ENCODE results near the gene PEX13. TPM values are rescaled to one million over a fixed set of nuclear protein-coding genes. Genes with fewer than 3 reads are reported as not detected.
"Not testable (repeated sequence)": the region's sequence is repeated elsewhere in the genome, so short reads cannot be mapped to it uniquely, and the experiment has no call there.

The PEX13 gene
- total and polyA plus RNA-seq, 4 donors = 10.6 to 42.8 (median 21.5) TPM

DNA sequence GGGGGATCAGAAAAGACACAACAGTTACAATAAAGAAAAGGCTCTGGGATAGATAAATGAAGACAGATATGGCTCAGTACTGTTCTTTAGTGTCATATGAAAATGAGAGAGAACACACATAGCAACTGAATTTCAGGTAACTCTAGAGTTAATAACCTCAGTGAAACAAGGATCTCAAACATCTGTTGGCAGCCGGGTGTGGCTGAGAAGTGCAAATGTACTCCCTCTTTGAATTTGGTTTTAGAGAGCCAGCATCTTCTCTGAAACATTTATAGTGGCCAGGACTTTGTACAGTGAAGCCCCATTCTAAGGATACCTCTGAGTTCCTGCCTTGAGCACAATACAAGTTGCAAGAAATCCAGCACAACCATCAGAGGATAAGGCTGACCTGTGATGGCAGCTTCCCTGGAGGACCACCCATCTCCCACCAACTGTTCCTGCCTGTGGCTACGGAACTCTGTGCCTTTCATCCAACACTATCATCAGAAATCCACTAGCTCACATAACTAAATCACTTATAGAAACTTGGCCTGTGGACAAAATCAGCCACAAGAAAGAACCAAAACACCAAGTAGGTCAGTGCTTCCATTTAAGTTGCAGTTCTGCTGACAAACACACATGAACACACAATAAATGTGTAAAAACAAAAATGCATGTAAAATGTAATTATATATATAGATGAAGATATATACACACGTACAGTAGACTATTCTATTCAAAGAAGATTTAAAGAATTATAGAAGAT lies 37.3 kb upstream of the PEX13 start (continued):
- TF ChIP-seq HNF4A (conservative IDR thresholded peaks at IDR 0.05) = no peak
- TF ChIP-seq JUND (IDR thresholded peaks at IDR 0.05) = no peak
- TF ChIP-seq EGR1 (IDR thresholded peaks at IDR 0.05; ENCODE audit: low read depth in 2 of 2) = no peak

DNA sequence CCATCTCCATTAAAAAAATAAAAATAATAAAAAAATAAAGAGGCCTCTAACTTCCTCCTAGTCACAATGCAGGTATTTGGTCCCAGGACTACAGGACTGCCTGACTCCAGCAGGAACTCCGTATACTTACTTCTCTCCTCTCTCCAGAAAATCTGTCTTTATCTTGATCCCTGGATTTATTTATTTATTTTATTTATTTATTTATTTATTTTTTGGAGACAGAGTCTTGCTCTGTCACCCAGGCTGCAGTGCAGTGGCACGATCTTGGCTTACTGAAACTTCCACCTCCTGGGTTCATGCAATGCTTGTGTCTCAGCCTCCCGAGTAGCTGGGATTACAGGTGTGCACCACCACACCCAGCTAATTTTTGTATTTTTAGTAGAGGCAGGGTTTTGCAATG lies 35.5 kb upstream of the PEX13 start:
- H3K9me3 ChIP-seq (ENCODE audit: control insufficient read depth in 4 of 4, low read length in 3 of 4); H3K4me3 ChIP-seq (ENCODE audit: low read depth in 1 of 3, low read length in 3 of 3); H3K9ac ChIP-seq (ENCODE audit: low read depth in 1 of 2, low read length in 2 of 2); H3K4me1 ChIP-seq (ENCODE audit: control insufficient read depth in 4 of 4, insufficient read depth in 4 of 4, low read length in 3 of 4); H3K27ac ChIP-seq (ENCODE audit: low read depth in 1 of 2, low read length in 2 of 2); H3K27me3 ChIP-seq (ENCODE audit: control insufficient read depth in 4 of 4, insufficient read depth in 4 of 4, low read length in 3 of 4); DNase-seq (ENCODE audit: low spot score); H3K36me3 ChIP-seq (ENCODE audit: control insufficient read depth in 4 of 4, insufficient read depth in 3 of 4, low read depth in 1 of 4, low read length in 3 of 4): not testable (repeated sequence)
- WGBS = 98% methylated on average over 3 of the region's 3 CpGs

DNA sequence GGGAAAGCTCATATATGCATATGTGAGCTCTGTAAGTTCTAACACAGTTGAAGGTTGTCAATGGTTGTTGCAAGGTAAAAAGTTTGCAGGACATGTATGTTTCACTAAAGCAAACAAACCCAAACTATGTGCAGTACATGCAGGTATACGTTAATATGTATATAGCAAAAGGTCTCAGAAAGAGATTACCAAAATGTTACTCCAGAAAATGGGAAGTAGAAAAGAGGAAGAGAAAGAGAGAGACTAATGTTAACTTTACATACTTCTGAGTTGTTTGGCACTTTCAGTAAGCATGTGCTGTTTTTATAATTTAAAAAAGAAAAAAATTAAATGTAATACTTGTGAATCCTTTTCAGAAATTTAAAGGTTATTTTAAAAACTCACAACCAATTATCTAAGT lies 32.8 kb upstream of the PEX13 start:
- Histone ChIP-seq H3K4me3 (ENCODE audit: low read depth in 1 of 3, low read length in 3 of 3) (no peak overlapping the region), H3K27me3 (ENCODE audit: control insufficient read depth in 4 of 4, insufficient read depth in 4 of 4, low read length in 3 of 4) (no peaks in the 10 kb centered on the region), H3K36me3 (ENCODE audit: control insufficient read depth in 4 of 4, insufficient read depth in 3 of 4, low read depth in 1 of 4, low read length in 3 of 4) (no peaks in the 10 kb centered on the region), H3K9me3 (ENCODE audit: control insufficient read depth in 4 of 4, low read length in 3 of 4) (no peaks in the 10 kb centered on the region), H3K27ac (ENCODE audit: low read depth in 1 of 2, low read length in 2 of 2) (no peak overlapping the region), H3K9ac (ENCODE audit: low read depth in 1 of 2, low read length in 2 of 2) (no peak overlapping the region), H3K4me1 (ENCODE audit: control insufficient read depth in 4 of 4, insufficient read depth in 4 of 4, low read length in 3 of 4) (peaks cover 0 to 6% (median 2%) of the 10 kb centered on the region in 4 donors)
- TF ChIP-seq, protein P1, sequence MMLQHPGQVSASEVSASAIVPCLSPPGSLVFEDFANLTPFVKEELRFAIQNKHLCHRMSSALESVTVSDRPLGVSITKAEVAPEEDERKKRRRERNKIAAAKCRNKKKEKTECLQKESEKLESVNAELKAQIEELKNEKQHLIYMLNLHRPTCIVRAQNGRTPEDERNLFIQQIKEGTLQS (IDR thresholded peaks at IDR 0.05) = no peak
- TF ChIP-seq FOXA2 (IDR thresholded peaks at IDR 0.05) = no peak
- TF ChIP-seq, protein P2, sequence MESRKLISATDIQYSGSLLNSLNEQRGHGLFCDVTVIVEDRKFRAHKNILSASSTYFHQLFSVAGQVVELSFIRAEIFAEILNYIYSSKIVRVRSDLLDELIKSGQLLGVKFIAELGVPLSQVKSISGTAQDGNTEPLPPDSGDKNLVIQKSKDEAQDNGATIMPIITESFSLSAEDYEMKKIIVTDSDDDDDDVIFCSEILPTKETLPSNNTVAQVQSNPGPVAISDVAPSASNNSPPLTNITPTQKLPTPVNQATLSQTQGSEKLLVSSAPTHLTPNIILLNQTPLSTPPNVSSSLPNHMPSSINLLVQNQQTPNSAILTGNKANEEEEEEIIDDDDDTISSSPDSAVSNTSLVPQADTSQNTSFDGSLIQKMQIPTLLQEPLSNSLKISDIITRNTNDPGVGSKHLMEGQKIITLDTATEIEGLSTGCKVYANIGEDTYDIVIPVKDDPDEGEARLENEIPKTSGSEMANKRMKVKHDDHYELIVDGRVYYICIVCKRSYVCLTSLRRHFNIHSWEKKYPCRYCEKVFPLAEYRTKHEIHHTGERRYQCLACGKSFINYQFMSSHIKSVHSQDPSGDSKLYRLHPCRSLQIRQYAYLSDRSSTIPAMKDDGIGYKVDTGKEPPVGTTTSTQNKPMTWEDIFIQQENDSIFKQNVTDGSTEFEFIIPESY (IDR thresholded peaks at IDR 0.05) = no peak
- TF ChIP-seq YY1 (IDR thresholded peaks at IDR 0.05) = no peak
- TF ChIP-seq FOXA1 (IDR thresholded peaks at IDR 0.05) = no peak
- no peak for TF ChIP-seq HNF4A (conservative IDR thresholded peaks at IDR 0.05)
- no peak for DNase-seq (ENCODE audit: low spot score)
- WGBS = 89% methylated on average over 1 of the region's 1 CpG

DNA sequence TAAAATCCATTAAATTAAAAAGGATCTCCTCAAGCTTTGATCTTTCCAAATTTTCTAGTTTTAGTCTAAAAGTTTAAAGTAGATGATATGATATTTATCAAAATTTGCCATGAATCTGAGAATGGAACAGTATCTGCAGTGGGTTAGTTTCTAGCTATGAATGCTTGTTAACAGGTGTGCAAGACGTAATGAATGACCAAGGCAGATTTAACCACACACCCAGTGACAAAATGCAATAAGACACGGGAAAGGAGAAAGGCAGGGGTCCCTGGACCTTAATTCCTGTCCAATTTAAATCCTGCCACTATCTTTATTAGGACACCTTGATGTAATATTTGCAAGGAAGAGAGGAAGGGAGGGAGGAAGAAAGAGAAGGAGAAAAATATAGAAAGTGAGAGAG lies 30.5 kb upstream of the PEX13 start:
- 87% methylated on average over 2 of the region's 2 CpGs for WGBS
- Histone ChIP-seq H3K4me1 (ENCODE audit: control insufficient read depth in 4 of 4, insufficient read depth in 4 of 4, low read length in 3 of 4) (peaks cover 0 to 6% (median 2%) of the 10 kb centered on the region in 4 donors), H3K4me3 (ENCODE audit: low read depth in 1 of 3, low read length in 3 of 3) (no peak overlapping the region), H3K27ac (ENCODE audit: low read depth in 1 of 2, low read length in 2 of 2) (no peak overlapping the region), H3K9ac (ENCODE audit: low read depth in 1 of 2, low read length in 2 of 2) (no peak overlapping the region), H3K27me3 (ENCODE audit: control insufficient read depth in 4 of 4, insufficient read depth in 4 of 4, low read length in 3 of 4) (no peaks in the 10 kb centered on the region), H3K9me3 (ENCODE audit: control insufficient read depth in 4 of 4, low read length in 3 of 4) (peaks cover 0 to 4% (median under 1%) of the 10 kb centered on the region in 4 donors), H3K36me3 (ENCODE audit: control insufficient read depth in 4 of 4, insufficient read depth in 3 of 4, low read depth in 1 of 4, low read length in 3 of 4) (peaks cover 0 to 1% (median under 1%) of the 10 kb centered on the region in 4 donors)
- TF ChIP-seq RXRA (IDR thresholded peaks at IDR 0.05) (no peak), GABPA (IDR thresholded peaks at IDR 0.05 in 1 of 2, conservative IDR thresholded peaks at IDR 0.05 in 1 of 2) (no peak), JUND (IDR thresholded peaks at IDR 0.05) (no peak), NR2F2 (IDR thresholded peaks at IDR 0.05) (no peak)
- DNase-seq (ENCODE audit: low spot score) = no peak

DNA sequence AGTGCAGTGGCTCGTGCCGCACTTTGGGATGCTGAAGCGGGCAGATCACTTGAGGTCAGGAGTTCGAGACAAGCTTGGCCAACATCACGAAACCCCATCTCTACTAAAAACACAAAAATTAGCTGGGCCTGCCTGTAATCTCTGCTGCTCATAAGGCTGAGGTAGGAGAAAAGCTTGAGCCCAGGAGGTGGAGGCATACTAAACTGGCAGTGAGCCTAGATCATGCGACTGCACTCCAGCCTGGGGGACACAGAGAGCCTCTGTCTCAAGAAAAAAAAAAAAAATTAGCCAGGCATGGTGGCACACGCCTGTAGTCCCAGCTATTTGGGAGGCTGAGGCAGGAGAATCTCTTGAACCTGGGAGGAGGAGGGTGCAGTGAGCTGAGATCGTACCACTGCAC lies 29.9 kb upstream of the PEX13 start:
- H3K27ac ChIP-seq (ENCODE audit: low read depth in 1 of 2, low read length in 2 of 2); H3K4me1 ChIP-seq (ENCODE audit: control insufficient read depth in 4 of 4, insufficient read depth in 4 of 4, low read length in 3 of 4); H3K36me3 ChIP-seq (ENCODE audit: control insufficient read depth in 4 of 4, insufficient read depth in 3 of 4, low read depth in 1 of 4, low read length in 3 of 4); DNase-seq (ENCODE audit: low spot score); H3K27me3 ChIP-seq (ENCODE audit: control insufficient read depth in 4 of 4, insufficient read depth in 4 of 4, low read length in 3 of 4); H3K9ac ChIP-seq (ENCODE audit: low read depth in 1 of 2, low read length in 2 of 2); H3K9me3 ChIP-seq (ENCODE audit: control insufficient read depth in 4 of 4, low read length in 3 of 4); H3K4me3 ChIP-seq (ENCODE audit: low read depth in 1 of 3, low read length in 3 of 3): not testable (repeated sequence)
- 96% methylated on average over 8 of the region's 8 CpGs for WGBS
